HepG2 (cell line): ENCODE results near the gene ATP23. TPM values are rescaled to one million over a fixed set of nuclear protein-coding genes. Genes with fewer than 3 reads are reported as not detected.
A peak's percentile ranks its signal among the peaks of the same experiment; 100 is the strongest.

Experiments
- ARID2 ChIP-seq: sonication (generic); formaldehyde crosslinking; IDR thresholded peaks from 2 replicates; pipeline ENCODE4 v1.8.1; 2022; ENCODE audit warnings: mild to moderate bottlenecking, missing genetic modification reagents, borderline replicate concordance
- ATF1 ChIP-seq: IDR thresholded peaks from 2 replicates; pipeline ENCODE4 v1.6.1; 2016; ENCODE audit warnings: mild to moderate bottlenecking, control low read depth
- HNRNPK ChIP-seq: fragments of 200-400 bp; formaldehyde crosslinking; IDR thresholded peaks from 2 replicates; pipeline ENCODE4 v1.6.1; 2018; ENCODE audit warnings: low read length, low read depth, moderate library complexity, mild to moderate bottlenecking; ENCODE audit not compliant: poor library complexity, severe bottlenecking
- MXD4 ChIP-seq: IDR thresholded peaks from 2 replicates; pipeline ENCODE4 v1.6.1; 2016; ENCODE audit warnings: mild to moderate bottlenecking, missing biosample characterization, missing genetic modification reagents
- NKX3-1 ChIP-seq: sonication (generic); formaldehyde crosslinking; IDR thresholded peaks from 2 replicates; pipeline ENCODE4 v1.5.0; 2020; ENCODE audit warnings: missing genetic modification reagents
- POLR2AphosphoS5 ChIP-seq: IDR thresholded peaks from 2 replicates; pipeline ENCODE4 v1.6.1; 2012; ENCODE audit warnings: low read depth, low read length
- SATB2 ChIP-seq: sonication (generic); formaldehyde crosslinking; IDR thresholded peaks from 2 replicates; pipeline ENCODE4 v1.5.0; 2020; ENCODE audit warnings: missing genetic modification reagents
- TOE1 ChIP-seq: sonication (generic); formaldehyde crosslinking; IDR thresholded peaks from 2 replicates; pipeline ENCODE4 v1.4.0; 2020; ENCODE audit warnings: mild to moderate bottlenecking, missing genetic modification reagents
- ZFP36L1 ChIP-seq: sonication (generic); formaldehyde crosslinking; IDR thresholded peaks from 2 replicates; pipeline ENCODE4 v1.8.0; 2022; ENCODE audit warnings: mild to moderate bottlenecking, missing genetic modification reagents, moderate library complexity
- ZMAT3 ChIP-seq: sonication (generic); formaldehyde crosslinking; conservative IDR thresholded peaks from 2 replicates; pipeline ENCODE4 v1.7.0; 2021; ENCODE audit warnings: missing genetic modification reagents
- ZNF446 ChIP-seq: sonication (generic); formaldehyde crosslinking; IDR thresholded peaks from 2 replicates; pipeline ENCODE4 v1.5.0; 2020; ENCODE audit warnings: mild to moderate bottlenecking, missing genetic modification reagents
- ZNF772 ChIP-seq: sonication (generic); formaldehyde crosslinking; IDR thresholded peaks from 2 replicates; pipeline ENCODE4 v1.5.0; 2020; ENCODE audit warnings: mild to moderate bottlenecking, missing genetic modification reagents
- polyA plus RNA-seq, 8 experiments: library from polyadenylated mRNA; depleted of rRNA in 3 of 8; stranded (reverse) in 7 of 8; unstranded in 1 of 8; fragments of >200 nt; fragmentation: Illumina TruSeq in 4 of 8; extraction: Trizol in 4 of 8; gene quantifications; 2 replicates each; pipeline versions ENCODE4 v1.2.1 to v1.2.3, GENCODE V29; 2011 to 2016; ENCODE audit warnings: low read depth in 4 of 8, missing spikeins in 1 of 8, mixed read lengths in 1 of 8; ENCODE audit not compliant: insufficient read depth in 1 of 8
- total RNA-seq, 5 experiments: library from RNA; depleted of rRNA; stranded (reverse); fragments of >200 nt; fragmentation: Illumina TruSeq; extraction: Trizol; gene quantifications; 2 replicates each; pipeline ENCODE4 v1.2.3, GENCODE V29; 2016; ENCODE audit warnings: low read depth in 1 of 5
- TF ChIP-seq, protein P1 (sequence below): sonication (generic); formaldehyde crosslinking; IDR thresholded peaks from 2 replicates; pipeline ENCODE4 v1.4.0; 2020; ENCODE audit warnings: mild to moderate bottlenecking, missing genetic modification reagents, borderline replicate concordance
- TF ChIP-seq, protein P2 (sequence below): sonication (generic); formaldehyde crosslinking; IDR thresholded peaks from 2 replicates; pipeline ENCODE4 v1.4.0; 2020; ENCODE audit warnings: missing genetic modification reagents
- TF ChIP-seq, protein P3 (sequence below): sonication (generic); formaldehyde crosslinking; IDR thresholded peaks from 2 replicates; pipeline ENCODE4 v1.5.0; 2020; ENCODE audit warnings: mild to moderate bottlenecking, missing genetic modification reagents
- TF ChIP-seq, protein P4 (sequence below): sonication (generic); formaldehyde crosslinking; conservative IDR thresholded peaks from 2 replicates; pipeline ENCODE4 v1.4.0; 2020; ENCODE audit warnings: missing genetic modification reagents
- TF ChIP-seq, protein P5 (sequence below): sonication (generic); formaldehyde crosslinking; IDR thresholded peaks from 2 replicates; pipeline ENCODE4 v1.4.0; 2020; ENCODE audit warnings: missing genetic modification reagents
- TF ChIP-seq, protein P6 (sequence below): IDR thresholded peaks from 2 replicates; pipeline ENCODE4 v1.6.1; 2016; ENCODE audit warnings: low read depth

The ATP23 gene
- total and polyA plus RNA-seq, 2 of the 13 experiments (the other 11 are each of a cell fraction or from before 2014, with no cell fraction given): 12.1 to 14.7 TPM

DNA sequence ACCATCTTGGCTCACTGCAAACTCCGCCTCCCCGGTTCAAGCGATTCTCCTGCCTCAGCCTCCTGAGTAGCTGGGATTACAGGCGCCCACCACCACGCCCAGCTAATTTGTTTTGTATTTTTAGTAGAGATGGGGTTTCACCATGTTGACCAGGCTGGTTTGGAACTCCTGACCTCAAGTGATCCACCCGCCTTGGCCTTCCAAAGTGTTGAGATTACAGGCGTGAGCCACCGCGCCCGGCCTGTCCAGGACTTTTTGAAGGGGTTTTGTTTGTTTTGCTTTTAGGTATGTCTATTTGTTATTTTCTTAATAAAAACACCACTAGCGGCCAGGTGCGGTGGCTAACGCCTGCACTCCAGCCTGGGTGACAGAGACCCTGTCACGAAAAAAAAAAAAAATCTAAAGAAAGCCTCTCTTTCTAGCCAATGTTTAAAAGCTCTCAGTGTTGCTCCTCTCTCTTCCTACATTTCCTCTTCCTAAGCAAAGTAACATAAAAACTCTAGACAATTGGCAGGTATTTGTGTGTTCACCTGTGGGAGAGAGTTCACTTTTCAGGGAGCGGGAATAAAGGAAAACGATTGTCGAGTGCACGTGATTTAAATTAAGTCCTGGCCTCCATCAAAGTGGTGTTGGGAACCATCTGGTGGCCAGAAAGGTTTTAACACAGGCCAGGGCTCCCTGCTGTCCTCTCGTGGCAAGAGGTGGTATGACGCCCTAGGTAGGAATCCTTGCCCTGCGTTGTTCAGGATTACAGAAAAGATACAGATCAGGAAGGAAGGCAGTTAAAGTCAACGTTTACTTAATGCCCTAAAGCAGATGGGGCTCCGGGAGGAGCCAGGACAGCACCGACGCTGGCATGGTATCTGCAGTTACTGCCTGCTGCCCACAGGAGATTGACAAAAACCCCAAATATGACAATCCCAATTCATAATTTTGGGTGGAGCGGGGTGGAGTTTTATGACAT, 36.2 kb upstream of the ATP23 start (continued):
- TF ChIP-seq, protein P1, sequence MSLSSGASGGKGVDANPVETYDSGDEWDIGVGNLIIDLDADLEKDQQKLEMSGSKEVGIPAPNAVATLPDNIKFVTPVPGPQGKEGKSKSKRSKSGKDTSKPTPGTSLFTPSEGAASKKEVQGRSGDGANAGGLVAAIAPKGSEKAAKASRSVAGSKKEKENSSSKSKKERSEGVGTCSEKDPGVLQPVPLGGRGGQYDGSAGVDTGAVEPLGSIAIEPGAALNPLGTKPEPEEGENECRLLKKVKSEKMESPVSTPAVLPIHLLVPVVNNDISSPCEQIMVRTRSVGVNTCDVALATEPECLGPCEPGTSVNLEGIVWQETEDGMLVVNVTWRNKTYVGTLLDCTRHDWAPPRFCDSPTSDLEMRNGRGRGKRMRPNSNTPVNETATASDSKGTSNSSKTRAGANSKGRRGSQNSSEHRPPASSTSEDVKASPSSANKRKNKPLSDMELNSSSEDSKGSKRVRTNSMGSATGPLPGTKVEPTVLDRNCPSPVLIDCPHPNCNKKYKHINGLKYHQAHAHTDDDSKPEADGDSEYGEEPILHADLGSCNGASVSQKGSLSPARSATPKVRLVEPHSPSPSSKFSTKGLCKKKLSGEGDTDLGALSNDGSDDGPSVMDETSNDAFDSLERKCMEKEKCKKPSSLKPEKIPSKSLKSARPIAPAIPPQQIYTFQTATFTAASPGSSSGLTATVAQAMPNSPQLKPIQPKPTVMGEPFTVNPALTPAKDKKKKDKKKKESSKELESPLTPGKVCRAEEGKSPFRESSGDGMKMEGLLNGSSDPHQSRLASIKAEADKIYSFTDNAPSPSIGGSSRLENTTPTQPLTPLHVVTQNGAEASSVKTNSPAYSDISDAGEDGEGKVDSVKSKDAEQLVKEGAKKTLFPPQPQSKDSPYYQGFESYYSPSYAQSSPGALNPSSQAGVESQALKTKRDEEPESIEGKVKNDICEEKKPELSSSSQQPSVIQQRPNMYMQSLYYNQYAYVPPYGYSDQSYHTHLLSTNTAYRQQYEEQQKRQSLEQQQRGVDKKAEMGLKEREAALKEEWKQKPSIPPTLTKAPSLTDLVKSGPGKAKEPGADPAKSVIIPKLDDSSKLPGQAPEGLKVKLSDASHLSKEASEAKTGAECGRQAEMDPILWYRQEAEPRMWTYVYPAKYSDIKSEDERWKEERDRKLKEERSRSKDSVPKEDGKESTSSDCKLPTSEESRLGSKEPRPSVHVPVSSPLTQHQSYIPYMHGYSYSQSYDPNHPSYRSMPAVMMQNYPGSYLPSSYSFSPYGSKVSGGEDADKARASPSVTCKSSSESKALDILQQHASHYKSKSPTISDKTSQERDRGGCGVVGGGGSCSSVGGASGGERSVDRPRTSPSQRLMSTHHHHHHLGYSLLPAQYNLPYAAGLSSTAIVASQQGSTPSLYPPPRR (CRISPR knock-in tag): no peak
- TF ChIP-seq, protein P2, sequence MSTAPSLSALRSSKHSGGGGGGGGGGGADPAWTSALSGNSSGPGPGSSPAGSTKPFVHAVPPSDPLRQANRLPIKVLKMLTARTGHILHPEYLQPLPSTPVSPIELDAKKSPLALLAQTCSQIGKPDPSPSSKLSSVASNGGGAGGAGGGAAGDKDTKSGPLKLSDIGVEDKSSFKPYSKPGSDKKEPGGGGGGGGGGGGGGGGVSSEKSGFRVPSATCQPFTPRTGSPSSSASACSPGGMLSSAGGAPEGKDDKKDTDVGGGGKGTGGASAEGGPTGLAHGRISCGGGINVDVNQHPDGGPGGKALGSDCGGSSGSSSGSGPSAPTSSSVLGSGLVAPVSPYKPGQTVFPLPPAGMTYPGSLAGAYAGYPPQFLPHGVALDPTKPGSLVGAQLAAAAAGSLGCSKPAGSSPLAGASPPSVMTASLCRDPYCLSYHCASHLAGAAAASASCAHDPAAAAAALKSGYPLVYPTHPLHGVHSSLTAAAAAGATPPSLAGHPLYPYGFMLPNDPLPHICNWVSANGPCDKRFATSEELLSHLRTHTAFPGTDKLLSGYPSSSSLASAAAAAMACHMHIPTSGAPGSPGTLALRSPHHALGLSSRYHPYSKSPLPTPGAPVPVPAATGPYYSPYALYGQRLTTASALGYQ (CRISPR knock-in tag): no peak
- no peak for TF ChIP-seq ATF1 (CRISPR knock-in tag)
- TF ChIP-seq ARID2 (CRISPR knock-in tag): no peak
- TF ChIP-seq ZFP36L1 (CRISPR knock-in tag): no peak
- TF ChIP-seq HNRNPK: no peak
- TF ChIP-seq POLR2AphosphoS5: no peak
- no peak for TF ChIP-seq NKX3-1 (CRISPR knock-in tag)
- TF ChIP-seq ZNF772 (CRISPR knock-in tag): no peak
- TF ChIP-seq, protein P3, sequence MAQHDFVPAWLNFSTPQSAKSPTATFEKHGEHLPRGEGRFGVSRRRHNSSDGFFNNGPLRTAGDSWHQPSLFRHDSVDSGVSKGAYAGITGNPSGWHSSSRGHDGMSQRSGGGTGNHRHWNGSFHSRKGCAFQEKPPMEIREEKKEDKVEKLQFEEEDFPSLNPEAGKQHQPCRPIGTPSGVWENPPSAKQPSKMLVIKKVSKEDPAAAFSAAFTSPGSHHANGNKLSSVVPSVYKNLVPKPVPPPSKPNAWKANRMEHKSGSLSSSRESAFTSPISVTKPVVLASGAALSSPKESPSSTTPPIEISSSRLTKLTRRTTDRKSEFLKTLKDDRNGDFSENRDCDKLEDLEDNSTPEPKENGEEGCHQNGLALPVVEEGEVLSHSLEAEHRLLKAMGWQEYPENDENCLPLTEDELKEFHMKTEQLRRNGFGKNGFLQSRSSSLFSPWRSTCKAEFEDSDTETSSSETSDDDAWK: no peak
- peak; percentile 5; the same call in 1 of the 2 replicates for TF ChIP-seq TOE1 (CRISPR knock-in tag)
- TF ChIP-seq, protein P4, sequence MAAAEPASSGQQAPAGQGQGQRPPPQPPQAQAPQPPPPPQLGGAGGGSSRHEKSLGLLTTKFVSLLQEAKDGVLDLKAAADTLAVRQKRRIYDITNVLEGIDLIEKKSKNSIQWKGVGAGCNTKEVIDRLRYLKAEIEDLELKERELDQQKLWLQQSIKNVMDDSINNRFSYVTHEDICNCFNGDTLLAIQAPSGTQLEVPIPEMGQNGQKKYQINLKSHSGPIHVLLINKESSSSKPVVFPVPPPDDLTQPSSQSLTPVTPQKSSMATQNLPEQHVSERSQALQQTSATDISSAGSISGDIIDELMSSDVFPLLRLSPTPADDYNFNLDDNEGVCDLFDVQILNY (CRISPR knock-in tag): no peak
- TF ChIP-seq ZNF446 (CRISPR knock-in tag): no peak
- no peak for TF ChIP-seq ZMAT3 (CRISPR knock-in tag)
- TF ChIP-seq MXD4 (CRISPR knock-in tag): peak; percentile 71; the same call in 1 of the 2 replicates
- TF ChIP-seq, protein P5, sequence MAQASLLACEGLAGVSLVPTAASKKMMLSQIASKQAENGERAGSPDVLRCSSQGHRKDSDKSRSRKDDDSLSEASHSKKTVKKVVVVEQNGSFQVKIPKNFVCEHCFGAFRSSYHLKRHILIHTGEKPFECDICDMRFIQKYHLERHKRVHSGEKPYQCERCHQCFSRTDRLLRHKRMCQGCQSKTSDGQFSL (CRISPR knock-in tag): no peak
- TF ChIP-seq, protein P6, sequence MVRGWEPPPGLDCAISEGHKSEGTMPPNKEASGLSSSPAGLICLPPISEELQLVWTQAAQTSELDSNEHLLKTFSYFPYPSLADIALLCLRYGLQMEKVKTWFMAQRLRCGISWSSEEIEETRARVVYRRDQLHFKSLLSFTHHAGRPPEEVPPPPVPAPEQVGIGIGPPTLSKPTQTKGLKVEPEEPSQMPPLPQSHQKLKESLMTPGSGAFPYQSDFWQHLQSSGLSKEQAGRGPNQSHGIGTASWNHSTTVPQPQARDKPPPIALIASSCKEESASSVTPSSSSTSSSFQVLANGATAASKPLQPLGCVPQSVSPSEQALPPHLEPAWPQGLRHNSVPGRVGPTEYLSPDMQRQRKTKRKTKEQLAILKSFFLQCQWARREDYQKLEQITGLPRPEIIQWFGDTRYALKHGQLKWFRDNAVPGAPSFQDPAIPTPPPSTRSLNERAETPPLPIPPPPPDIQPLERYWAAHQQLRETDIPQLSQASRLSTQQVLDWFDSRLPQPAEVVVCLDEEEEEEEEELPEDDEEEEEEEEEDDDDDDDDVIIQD: peak; percentile 43; the same call in 1 of the 2 replicates
- TF ChIP-seq SATB2 (CRISPR knock-in tag): no peak
